Measurements from ENCODE around the gene DMRTB1. TPM values are rescaled to one million over a fixed set of nuclear protein-coding genes. Genes with fewer than 3 reads are reported as not detected.

Gene DMRTB1
- total and polyA plus RNA-seq, 2 of the 8 experiments (the other 6 are each of a cell fraction or from before 2014, with no cell fraction given) = 0.06 to 0.35 TPM

DNA sequence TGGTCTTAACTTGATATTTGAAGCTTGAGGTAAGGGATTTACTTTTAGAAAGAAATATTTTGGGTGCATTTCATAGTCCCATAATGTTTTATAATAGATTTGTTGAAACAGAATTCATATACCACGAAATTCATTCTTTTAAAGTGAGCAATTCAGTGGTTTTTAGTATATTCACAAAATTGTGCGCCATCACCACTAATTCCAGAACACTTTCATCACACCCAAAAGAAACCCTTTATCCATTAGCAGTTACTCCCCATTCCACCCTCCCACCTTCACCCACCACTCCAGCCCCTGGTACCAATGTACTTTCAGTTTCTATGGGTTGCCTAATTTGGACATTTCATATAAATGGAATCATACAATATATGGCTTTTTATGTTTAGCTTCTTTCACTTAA lies 38.9 kb upstream of the DMRTB1 start:
- no peak overlapping the region for H2AK5ac ChIP-seq (ENCODE audit: low read depth, low read length)
- no peak overlapping the region for H2BK120ac ChIP-seq (replicated peaks; ENCODE audit: low read depth, low read length)
- POLR2A ChIA-PET (ENCODE audit: partially characterized antibody) = no interaction called here
- H2BK12ac ChIP-seq (ENCODE audit: low read depth, low read length) = no peak overlapping the region
- CTCF ChIA-PET (ENCODE audit: partially characterized antibody) = no interaction called here
- DNase-seq (ENCODE audit: low read depth in 1 of 2, low spot score in 2 of 2) (no peak), FAIRE-seq (no peak)
- H3K18ac ChIP-seq (ENCODE audit: extremely low read depth, low read length) = no peak overlapping the region
- no peak overlapping the region for H3K56ac ChIP-seq (replicated peaks; ENCODE audit: insufficient read length, low read depth, low read length)
- no peak overlapping the region for H3K4ac ChIP-seq (replicated peaks; ENCODE audit: insufficient read length, low read depth, low read length)
- H3K36me3 ChIP-seq (ENCODE audit: control insufficient read depth in 2 of 4, insufficient read depth in 4 of 4, low read length in 3 of 4) = peaks cover 0 to 2% (median 0%) of the 10 kb centered on the region in 4 experiments; a peak in 2 of 8 replicates
- H3K9ac ChIP-seq (replicated peaks in 1 of 4; ENCODE audit: extremely low read depth in 1 of 4, low read depth in 3 of 4, low read length in 3 of 4) = no peak overlapping the region
- no peaks in the 10 kb centered on the region for H3K79me2 ChIP-seq (ENCODE audit: control insufficient read depth in 1 of 2, insufficient read depth in 2 of 2, low read length in 2 of 2)
- H4K8ac ChIP-seq (ENCODE audit: extremely low read depth, insufficient read depth, low read length) = no peak overlapping the region
- no peak overlapping the region for H4K5ac ChIP-seq (ENCODE audit: insufficient read length, low read depth, low read length)
- no peaks in the 10 kb centered on the region for H3K79me1 ChIP-seq (ENCODE audit: low read depth, low read length)
- TF ChIP-seq TAF7 (optimal IDR thresholded peaks at IDR 0.05; ENCODE audit: borderline replicate concordance, low read depth, low read length) = no peak
- TF ChIP-seq POLR2AphosphoS5 (IDR thresholded peaks at IDR 0.05; ENCODE audit: low read depth, low read length) = no peak
- no peak for TF ChIP-seq SUZ12 (IDR thresholded peaks at IDR 0.05; ENCODE audit: low read length)
- no peak for TF ChIP-seq RAD21 (IDR thresholded peaks at IDR 0.05 in 1 of 2, conservative IDR thresholded peaks at IDR 0.05 in 1 of 2; ENCODE audit: low read depth in 2 of 2, low read length in 2 of 2)
- TF ChIP-seq KDM4A (IDR thresholded peaks at IDR 0.05; ENCODE audit: low read depth, low read length, severe bottlenecking) = no peak
- TF ChIP-seq, protein P1, sequence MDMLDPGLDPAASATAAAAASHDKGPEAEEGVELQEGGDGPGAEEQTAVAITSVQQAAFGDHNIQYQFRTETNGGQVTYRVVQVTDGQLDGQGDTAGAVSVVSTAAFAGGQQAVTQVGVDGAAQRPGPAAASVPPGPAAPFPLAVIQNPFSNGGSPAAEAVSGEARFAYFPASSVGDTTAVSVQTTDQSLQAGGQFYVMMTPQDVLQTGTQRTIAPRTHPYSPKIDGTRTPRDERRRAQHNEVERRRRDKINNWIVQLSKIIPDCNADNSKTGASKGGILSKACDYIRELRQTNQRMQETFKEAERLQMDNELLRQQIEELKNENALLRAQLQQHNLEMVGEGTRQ (IDR thresholded peaks at IDR 0.05; ENCODE audit: low read length) = no peak
- TF ChIP-seq TEAD4 (IDR thresholded peaks at IDR 0.05; ENCODE audit: low read depth, low read length) = no peak
- TF ChIP-seq YY1 (IDR thresholded peaks at IDR 0.05; ENCODE audit: low read depth, low read length) = no peak
- no peak for TF ChIP-seq POU5F1 (IDR thresholded peaks at IDR 0.05; ENCODE audit: low read depth, low read length)
- TF ChIP-seq MAX (IDR thresholded peaks at IDR 0.05) = no peak
- no peak for TF ChIP-seq JUND (IDR thresholded peaks at IDR 0.05; ENCODE audit: low read length)
- H2AFZ ChIP-seq (ENCODE audit: low read length) = no peak overlapping the region
- H3K23me2 ChIP-seq (ENCODE audit: low read depth, low read length) = no peaks in the 10 kb centered on the region
- H3K4me3 ChIP-seq (ENCODE audit: extremely low read depth in 1 of 4, insufficient read depth in 2 of 4, low read depth in 3 of 4, low read length in 4 of 4) = no peak overlapping the region
- peaks cover 4 to 18% (median 11%) of the 10 kb centered on the region in 4 experiments; a peak in 5 of 7 replicates for H3K4me1 ChIP-seq (replicated peaks in 1 of 4; ENCODE audit: control insufficient read depth in 3 of 4, insufficient read depth in 4 of 4, low read length in 3 of 4)
- H4K91ac ChIP-seq (replicated peaks; ENCODE audit: insufficient read length, low read length) = no peak overlapping the region
- no peak overlapping the region for H2BK5ac ChIP-seq (ENCODE audit: low read depth, low read length)
- 93% methylated on average over 2 of the region's 2 CpGs; no CpG with 5 or more reads in 1 of the 2 experiments for WGBS, 2 experiments (ENCODE audit: extremely low coverage in 1 of 2, insufficient coverage in 1 of 2, insufficient read length in 1 of 2, insufficient replicate concordance in 2 of 2, low coverage in 1 of 2, low lambda C conversion rate in 2 of 2, missing lambda C conversion rate in 1 of 2)
- H3K9me3 ChIP-seq (ENCODE audit: insufficient read depth in 2 of 2, low read depth in 1 of 2, low read length in 1 of 2) = peaks cover 8 to 15% of the 10 kb centered on the region in 2 experiments; a peak in 3 of 4 replicates
- no peak overlapping the region for H3K27ac ChIP-seq (ENCODE audit: low read depth, low read length)
- no peak overlapping the region for H2BK20ac ChIP-seq (ENCODE audit: low read length)
- no peaks in the 10 kb centered on the region for H4K20me1 ChIP-seq (replicated peaks in 1 of 2; ENCODE audit: control insufficient read depth in 1 of 2, insufficient read depth in 2 of 2, low read length in 2 of 2)
- H3K27me3 ChIP-seq (replicated peaks in 1 of 4; ENCODE audit: control insufficient read depth in 3 of 4, extremely low read depth in 1 of 4, insufficient read depth in 3 of 4, low read length in 3 of 4) = no peaks in the 10 kb centered on the region
- H3K4me2 ChIP-seq (ENCODE audit: insufficient read depth in 1 of 2, low read depth in 2 of 2, low read length in 2 of 2) = no peak overlapping the region
- no peak overlapping the region for H2BK15ac ChIP-seq (ENCODE audit: low read length)
- H3K23ac ChIP-seq (ENCODE audit: insufficient read length) = no peak overlapping the region
- no peak overlapping the region for H3K14ac ChIP-seq (ENCODE audit: insufficient read length)
